Neuron (in vitro differentiated cells): Measurements from ENCODE around the gene SLC17A2.

Experiments used
- H2AFZ ChIP-seq: one replicate; pipeline ENCODE4 v1.6.1; 2013; ENCODE audit warnings: low read depth, mild to moderate bottlenecking, inconsistent platforms, low read length, moderate library complexity
- H3K27me3 ChIP-seq: one replicate; pipeline ENCODE4 v1.6.1; 2013; ENCODE audit warnings: low read length; ENCODE audit not compliant: insufficient read depth
- H3K36me3 ChIP-seq: one replicate; pipeline ENCODE4 v1.6.1; 2013; ENCODE audit warnings: low read length; ENCODE audit not compliant: insufficient read depth
- H3K4me1 ChIP-seq: one replicate; pipeline ENCODE4 v1.6.1; 2013; ENCODE audit warnings: low read length; ENCODE audit not compliant: insufficient read depth
- H3K4me3 ChIP-seq: 2 replicates; pipeline ENCODE4 v1.5.1; 2013; ENCODE audit warnings: mild to moderate bottlenecking, low read length, moderate library complexity
- H3K9me3 ChIP-seq: one replicate; pipeline ENCODE4 v1.6.1; 2013; ENCODE audit warnings: low read length

The SLC17A2 gene

DNA sequence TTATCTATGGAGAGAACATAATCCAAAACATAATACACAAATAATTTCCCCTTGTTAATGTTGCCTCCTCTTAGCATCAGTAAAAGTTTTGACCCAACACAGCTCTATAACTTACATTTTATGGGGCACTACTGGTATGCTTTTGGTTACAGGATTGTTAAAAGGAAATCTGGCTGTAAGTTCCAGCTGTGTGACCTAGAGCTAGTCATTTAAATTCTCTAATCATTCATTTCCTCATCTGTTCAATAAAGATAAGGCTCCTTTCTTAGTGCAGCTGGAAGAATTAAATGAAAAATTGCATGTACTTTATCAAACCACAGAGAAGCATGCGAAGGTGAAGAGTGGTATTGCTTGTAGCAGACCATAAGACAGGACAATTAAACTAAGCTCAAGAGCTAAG is 4.6 kb downstream of the SLC17A2 start:
- Histone ChIP-seq H3K36me3 (no peaks in the 10 kb centered on the region), H3K4me1 (no peaks in the 10 kb centered on the region), H3K27me3 (no peaks in the 10 kb centered on the region), H3K9me3 (no peaks in the 10 kb centered on the region), H2AFZ (no peak overlapping the region), H3K4me3 (no peak overlapping the region)

GRCh38 chr6:25922301-25922700 is 8.2 kb downstream of the SLC17A2 start:
- no peak overlapping the region for H2AFZ ChIP-seq
- H3K4me3 ChIP-seq: no peak overlapping the region
- no peaks in the 10 kb centered on the region for H3K4me1 ChIP-seq
- no peaks in the 10 kb centered on the region for H3K9me3 ChIP-seq
- no peaks in the 10 kb centered on the region for H3K36me3 ChIP-seq
- no peaks in the 10 kb centered on the region for H3K27me3 ChIP-seq

DNA sequence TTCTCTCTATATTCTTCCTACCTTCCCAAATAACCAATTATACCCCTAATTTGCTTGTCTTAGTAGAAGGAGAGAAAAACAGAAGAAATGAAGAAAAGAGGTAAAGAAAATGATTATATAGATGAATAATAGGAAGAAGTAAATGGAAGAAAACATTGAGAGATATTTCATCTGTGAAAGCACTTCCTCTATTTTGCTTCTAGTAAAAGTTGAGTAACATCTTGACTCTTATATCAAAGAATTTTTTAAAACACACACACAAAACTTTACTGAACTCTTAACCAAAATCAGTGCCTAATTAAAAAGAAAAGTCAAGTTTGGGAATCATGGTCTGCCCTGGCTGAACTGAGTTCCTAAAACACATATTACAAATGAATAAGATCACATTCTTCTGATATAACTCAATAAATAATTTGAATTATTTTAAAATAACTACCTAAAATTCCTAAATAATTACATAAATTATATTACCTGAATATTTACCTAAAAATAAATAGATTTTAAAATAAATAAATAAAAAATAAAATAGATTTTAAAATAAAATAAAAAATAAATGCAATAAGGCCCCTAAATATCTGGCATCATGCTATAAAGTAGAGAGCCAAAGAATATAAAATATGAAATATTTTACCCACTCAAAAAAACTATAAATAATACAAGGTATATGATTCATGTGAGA is 8.8 kb downstream of the SLC17A2 start:
- Histone ChIP-seq H3K4me3 (no peak overlapping the region), H2AFZ (no peak overlapping the region), H3K9me3 (no peaks in the 10 kb centered on the region), H3K36me3 (no peaks in the 10 kb centered on the region), H3K4me1 (no peaks in the 10 kb centered on the region), H3K27me3 (no peaks in the 10 kb centered on the region)

DNA sequence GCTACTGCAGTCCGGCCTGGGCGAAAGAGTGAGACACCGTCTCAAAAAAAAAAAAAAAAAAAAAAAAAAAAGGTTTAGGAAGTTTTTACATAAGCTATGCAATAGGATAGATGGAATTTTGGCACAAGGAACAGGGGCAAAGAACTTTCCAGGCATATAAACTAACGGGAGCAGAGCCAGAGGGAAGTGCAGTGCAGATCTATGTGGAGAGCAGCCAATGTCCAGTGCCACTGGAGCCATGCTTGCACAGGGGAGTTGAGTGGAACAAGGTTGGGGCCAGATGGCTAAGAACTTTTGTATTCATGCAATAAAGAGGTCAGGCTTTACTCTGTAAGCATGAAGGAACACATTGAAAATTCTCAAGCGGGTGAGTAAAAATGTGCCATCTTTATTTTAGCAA is 10.8 kb downstream of the SLC17A2 start:
- H3K36me3 ChIP-seq: no peaks in the 10 kb centered on the region
- no peak overlapping the region for H2AFZ ChIP-seq
- H3K4me1 ChIP-seq: no peaks in the 10 kb centered on the region
- H3K9me3 ChIP-seq: no peaks in the 10 kb centered on the region
- no peaks in the 10 kb centered on the region for H3K27me3 ChIP-seq
- no peak overlapping the region for H3K4me3 ChIP-seq

DNA sequence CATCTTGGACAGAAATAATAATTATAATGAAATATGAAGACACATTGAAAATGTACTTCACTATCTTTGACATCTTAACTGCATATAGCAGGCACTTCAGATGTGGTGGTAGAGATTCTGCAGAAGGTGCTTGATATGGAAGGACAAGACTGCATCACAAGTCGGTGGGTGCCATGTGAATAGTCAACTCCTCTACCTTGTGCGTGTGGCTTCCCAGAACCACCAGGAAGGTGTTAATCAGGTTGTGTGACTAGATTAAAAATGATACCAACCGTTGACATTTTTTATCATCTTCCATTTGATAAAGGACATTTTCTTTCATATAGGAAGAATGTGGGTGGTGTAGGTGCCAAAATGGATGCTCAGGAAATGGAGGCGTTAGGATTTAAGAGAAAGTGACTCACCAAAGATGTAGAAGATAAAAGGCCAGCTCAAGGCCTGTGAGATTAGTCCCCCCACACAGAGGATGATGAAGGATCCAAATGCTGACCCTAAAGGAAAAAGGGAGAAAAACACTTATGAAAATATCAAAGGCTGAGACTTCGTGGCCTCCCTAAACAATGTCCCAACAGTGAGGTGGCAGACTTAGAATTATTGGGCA is 12.3 kb downstream of the SLC17A2 start:
- Histone ChIP-seq H3K4me1 (no peaks in the 10 kb centered on the region), H3K27me3 (no peaks in the 10 kb centered on the region), H3K4me3 (no peak overlapping the region), H3K36me3 (no peaks in the 10 kb centered on the region), H2AFZ (no peak overlapping the region), H3K9me3 (no peaks in the 10 kb centered on the region)

- Histone ChIP-seq H3K4me1 (no peaks in the 10 kb centered on the region), H3K9me3 (no peaks in the 10 kb centered on the region), H3K36me3 (no peaks in the 10 kb centered on the region), H3K4me3 (no peak overlapping the region), H3K27me3 (no peaks in the 10 kb centered on the region), H2AFZ (no peak overlapping the region)
Observed at GRCh38 chr6:25916789-25917490, 13.6 kb downstream of the SLC17A2 start.

- H3K4me3 ChIP-seq: no peak overlapping the region
Observed at GRCh38 chr6:25916330-25916729, 14.2 kb downstream of the SLC17A2 start.

GRCh38 chr6:25913741-25914140 is 16.8 kb downstream of the SLC17A2 start:
- Histone ChIP-seq H3K4me1 (peaks cover 11% of the 10 kb centered on the region), H3K9me3 (no peaks in the 10 kb centered on the region), H2AFZ (no peak overlapping the region), H3K27me3 (no peaks in the 10 kb centered on the region), H3K36me3 (no peaks in the 10 kb centered on the region), H3K4me3 (no peak overlapping the region)

More at GRCh38 chr6:25916330-25916729, 14.2 kb downstream of the SLC17A2 start:
- Histone ChIP-seq H2AFZ (no peak overlapping the region), H3K27me3 (no peaks in the 10 kb centered on the region), H3K4me1 (peaks cover 1% of the 10 kb centered on the region), H3K9me3 (no peaks in the 10 kb centered on the region), H3K36me3 (no peaks in the 10 kb centered on the region)

- Histone ChIP-seq H3K4me1 (peaks cover 11% of the 10 kb centered on the region), H3K36me3 (no peaks in the 10 kb centered on the region), H3K27me3 (no peaks in the 10 kb centered on the region), H3K9me3 (no peaks in the 10 kb centered on the region), H3K4me3 (no peak overlapping the region), H2AFZ (no peak overlapping the region)
Observed at GRCh38 chr6:25911351-25911750, 19.1 kb downstream of the SLC17A2 start.

DNA sequence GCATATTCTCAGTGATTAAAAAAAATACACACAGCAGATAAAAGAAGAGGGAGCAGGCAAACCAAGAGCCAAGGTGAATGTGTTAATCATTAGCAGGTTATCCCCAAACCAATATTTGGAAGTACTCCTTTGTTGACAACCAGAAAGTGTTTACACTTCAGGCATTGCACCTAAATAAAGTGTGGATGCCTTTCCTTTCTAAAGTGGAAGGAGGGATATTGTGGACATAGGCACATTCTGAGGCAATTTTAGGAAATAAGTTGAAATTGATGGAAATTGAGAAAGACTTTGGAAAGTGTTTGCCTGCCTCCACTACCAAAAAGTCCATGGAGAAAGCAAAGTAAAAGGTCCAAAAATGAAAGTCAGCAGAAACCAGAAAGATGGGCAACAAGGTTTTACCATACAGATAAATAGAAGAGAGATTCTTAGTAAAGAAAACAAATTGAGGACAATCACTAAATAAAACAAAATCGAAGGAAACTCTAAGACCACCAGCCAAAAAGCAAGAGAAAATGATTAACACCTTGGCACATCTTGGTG is 22.9 kb downstream of the SLC17A2 start:
- Histone ChIP-seq H3K9me3 (no peaks in the 10 kb centered on the region), H3K36me3 (no peaks in the 10 kb centered on the region), H2AFZ (no peak overlapping the region), H3K4me1 (peaks cover 11% of the 10 kb centered on the region), H3K27me3 (no peaks in the 10 kb centered on the region), H3K4me3 (no peak overlapping the region)

- Histone ChIP-seq H3K9me3 (no peaks in the 10 kb centered on the region), H3K4me1 (peaks cover 2% of the 10 kb centered on the region), H3K4me3 (no peak overlapping the region), H3K27me3 (no peaks in the 10 kb centered on the region), H2AFZ (no peak overlapping the region), H3K36me3 (no peaks in the 10 kb centered on the region)
Observed at GRCh38 chr6:25903467-25904099, 26.9 kb downstream of the SLC17A2 start.

GRCh38 chr6:25902071-25902470 is 28.4 kb downstream of the SLC17A2 start:
- H2AFZ ChIP-seq: no peak overlapping the region
- H3K27me3 ChIP-seq: no peaks in the 10 kb centered on the region
- no peak overlapping the region for H3K4me3 ChIP-seq
- no peaks in the 10 kb centered on the region for H3K9me3 ChIP-seq
- peaks cover 2% of the 10 kb centered on the region for H3K4me1 ChIP-seq
- H3K36me3 ChIP-seq: no peaks in the 10 kb centered on the region

DNA sequence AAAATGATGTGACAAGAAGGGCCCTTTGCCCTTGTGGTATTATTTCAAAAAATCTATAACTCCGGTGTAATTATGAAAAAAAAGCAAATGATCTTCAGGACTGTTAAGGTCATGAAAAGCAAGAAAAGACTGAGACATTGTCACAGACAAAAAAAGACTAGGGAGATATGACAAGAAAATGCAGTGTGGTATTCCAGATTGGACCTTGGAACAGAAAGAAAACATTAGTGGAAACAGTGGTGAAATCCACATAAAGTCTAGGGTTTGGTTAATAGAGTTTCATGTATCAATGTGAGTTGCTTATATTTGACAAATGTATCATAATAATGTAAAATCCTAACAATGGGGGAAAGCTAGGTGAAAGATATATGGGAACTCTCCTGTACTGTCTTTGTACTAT is 29.6 kb downstream of the SLC17A2 start:
- H3K4me1 ChIP-seq: peaks cover 2% of the 10 kb centered on the region

More for the DNA sequence above, 29.6 kb downstream of the SLC17A2 start:
- no peaks in the 10 kb centered on the region for H3K9me3 ChIP-seq
- H3K4me3 ChIP-seq: no peak overlapping the region
- H2AFZ ChIP-seq: no peak overlapping the region
- H3K27me3 ChIP-seq: no peaks in the 10 kb centered on the region
- no peaks in the 10 kb centered on the region for H3K36me3 ChIP-seq
